ENCODE measurements around the gene CPSF2. TPM values are rescaled to one million over a fixed set of nuclear protein-coding genes. Genes with fewer than 3 reads are reported as not detected.
"Not testable (repeated sequence)": the region's sequence is repeated elsewhere in the genome, so short reads cannot be mapped to it uniquely, and the experiment has no call there.

CPSF2 gene
- total and polyA plus RNA-seq, 8 donors: 3.8 to 30.0 (median 20.6) TPM

DNA sequence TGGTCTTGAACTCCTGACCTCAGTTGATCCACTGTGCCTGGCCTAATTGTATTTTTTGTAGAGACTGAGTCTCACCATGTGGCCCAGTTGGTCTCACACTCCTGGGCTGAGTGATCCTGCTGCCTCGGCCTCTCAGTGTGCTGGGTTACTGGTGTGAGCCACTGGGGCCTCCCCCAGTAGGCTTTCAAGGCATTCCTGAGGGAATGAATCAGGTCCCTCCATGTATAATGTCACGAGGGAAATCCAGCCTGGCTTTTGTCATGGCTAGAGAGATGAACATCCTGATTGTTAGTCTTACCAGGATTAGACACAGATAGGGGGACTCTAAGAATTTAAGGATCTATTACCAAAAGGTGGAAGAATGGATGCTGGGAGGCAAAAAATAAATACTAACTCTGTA is 51.9 kb downstream of the CPSF2 start:
- TF ChIP-seq, protein P1, sequence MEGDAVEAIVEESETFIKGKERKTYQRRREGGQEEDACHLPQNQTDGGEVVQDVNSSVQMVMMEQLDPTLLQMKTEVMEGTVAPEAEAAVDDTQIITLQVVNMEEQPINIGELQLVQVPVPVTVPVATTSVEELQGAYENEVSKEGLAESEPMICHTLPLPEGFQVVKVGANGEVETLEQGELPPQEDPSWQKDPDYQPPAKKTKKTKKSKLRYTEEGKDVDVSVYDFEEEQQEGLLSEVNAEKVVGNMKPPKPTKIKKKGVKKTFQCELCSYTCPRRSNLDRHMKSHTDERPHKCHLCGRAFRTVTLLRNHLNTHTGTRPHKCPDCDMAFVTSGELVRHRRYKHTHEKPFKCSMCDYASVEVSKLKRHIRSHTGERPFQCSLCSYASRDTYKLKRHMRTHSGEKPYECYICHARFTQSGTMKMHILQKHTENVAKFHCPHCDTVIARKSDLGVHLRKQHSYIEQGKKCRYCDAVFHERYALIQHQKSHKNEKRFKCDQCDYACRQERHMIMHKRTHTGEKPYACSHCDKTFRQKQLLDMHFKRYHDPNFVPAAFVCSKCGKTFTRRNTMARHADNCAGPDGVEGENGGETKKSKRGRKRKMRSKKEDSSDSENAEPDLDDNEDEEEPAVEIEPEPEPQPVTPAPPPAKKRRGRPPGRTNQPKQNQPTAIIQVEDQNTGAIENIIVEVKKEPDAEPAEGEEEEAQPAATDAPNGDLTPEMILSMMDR (IDR thresholded peaks at IDR 0.05): no peak
- ATAC-seq (no peak), DNase-seq (no peak), FAIRE-seq (no peak)
- no peaks in the 10 kb centered on the region for H3K27me3 ChIP-seq
- H3K4me1 ChIP-seq: no peaks in the 10 kb centered on the region
- intact Hi-C loops (cut with DNase I): no loop called here
- H3K9me3 ChIP-seq: no peaks in the 10 kb centered on the region
- no peaks in the 10 kb centered on the region for H3K36me3 ChIP-seq
- no peak overlapping the region for H3K27ac ChIP-seq
- no peak overlapping the region for H3K4me3 ChIP-seq
- 88 to 90% methylated on average over 2 of the region's 2 CpGs for WGBS, 2 donors

DNA sequence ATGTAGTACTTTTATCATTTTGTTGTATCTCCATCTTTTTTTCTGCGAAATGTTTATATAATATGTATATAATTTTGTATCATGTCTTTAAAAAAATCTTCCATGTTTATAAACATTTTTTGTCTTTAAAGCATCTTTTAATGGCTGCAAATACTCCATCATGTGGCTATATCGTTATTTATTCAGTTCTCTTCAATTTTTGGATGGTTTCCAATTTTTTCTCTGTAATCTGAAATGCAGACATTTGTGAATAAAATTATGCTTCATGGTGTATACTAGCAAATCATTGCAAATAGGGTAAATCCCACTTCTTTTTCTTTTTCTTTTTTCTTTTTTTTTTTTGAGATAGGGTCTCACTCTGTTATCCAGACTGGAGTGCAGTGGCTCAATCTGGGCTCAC is 54.0 kb downstream of the CPSF2 start:
- WGBS, 2 donors: 76 to 82% methylated on average over 2 of the region's 2 CpGs
- no peaks in the 10 kb centered on the region for H3K9me3 ChIP-seq

DNA sequence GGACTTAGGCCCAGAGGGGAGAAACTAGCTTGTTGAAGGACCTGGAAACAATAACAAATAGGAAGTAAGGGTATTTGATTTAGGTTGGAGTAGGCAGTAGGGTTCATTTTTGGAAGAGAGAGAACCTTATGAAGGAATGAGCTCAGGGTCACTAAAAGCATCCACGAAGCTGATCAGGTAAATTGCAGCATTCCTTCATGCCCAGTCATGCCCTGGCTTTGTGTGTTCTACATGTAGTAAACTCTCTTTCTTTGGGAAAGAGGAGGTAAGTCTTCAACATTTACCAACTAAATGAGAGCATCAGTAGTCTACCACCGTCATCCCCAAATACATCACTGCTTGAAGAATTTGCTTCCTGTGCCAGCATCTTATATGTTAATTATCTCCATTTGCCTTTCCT is 54.7 kb downstream of the CPSF2 start:
- ATAC-seq (no peak), DNase-seq (no peak), FAIRE-seq (no peak)
- no peak overlapping the region for H3K27ac ChIP-seq
- H3K4me3 ChIP-seq: no peak overlapping the region
- H3K4me1 ChIP-seq: no peaks in the 10 kb centered on the region
- H3K27me3 ChIP-seq: no peaks in the 10 kb centered on the region
- WGBS, 2 donors: 75 to 78% methylated on average over 2 of the region's 2 CpGs
- no peaks in the 10 kb centered on the region for H3K36me3 ChIP-seq
- TF ChIP-seq, protein P1 (IDR thresholded peaks at IDR 0.05): no peak
- H3K9me3 ChIP-seq: no peaks in the 10 kb centered on the region
- intact Hi-C loops (cut with DNase I): no loop called here

More for the DNA sequence above, 54.0 kb downstream of the CPSF2 start:
- H3K27me3 ChIP-seq: no peaks in the 10 kb centered on the region
- no peak for DNase-seq
- FAIRE-seq: no peak
- ATAC-seq: no peak
- TF ChIP-seq, protein P1 (IDR thresholded peaks at IDR 0.05): no peak
- intact Hi-C loops (cut with DNase I): no loop called here
- H3K36me3 ChIP-seq: no peaks in the 10 kb centered on the region
- no peak overlapping the region for H3K27ac ChIP-seq
- no peak overlapping the region for H3K4me3 ChIP-seq
- no peaks in the 10 kb centered on the region for H3K4me1 ChIP-seq

DNA sequence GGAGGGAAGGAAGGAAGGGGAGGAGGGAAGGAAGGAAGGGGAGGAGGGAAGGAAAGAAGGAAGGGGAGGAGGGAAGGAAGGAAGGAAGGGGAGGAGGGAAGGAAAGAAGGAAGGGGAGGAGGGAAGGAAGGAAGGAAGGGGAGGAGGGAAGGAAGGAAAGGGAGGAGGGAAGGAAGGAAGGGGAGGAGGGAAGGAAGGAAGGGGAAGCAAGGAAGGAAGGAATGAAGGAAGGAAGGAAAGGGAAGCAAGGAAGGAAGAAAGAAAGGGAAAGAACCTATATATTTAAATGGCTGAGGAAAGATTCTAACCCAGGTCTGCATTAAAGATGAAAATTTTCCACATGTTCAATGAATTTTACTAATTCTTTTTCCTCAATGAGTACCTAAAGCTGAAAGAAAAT is 57.4 kb downstream of the CPSF2 start:
- intact Hi-C loops (cut with DNase I): not testable (repeated sequence)

DNA sequence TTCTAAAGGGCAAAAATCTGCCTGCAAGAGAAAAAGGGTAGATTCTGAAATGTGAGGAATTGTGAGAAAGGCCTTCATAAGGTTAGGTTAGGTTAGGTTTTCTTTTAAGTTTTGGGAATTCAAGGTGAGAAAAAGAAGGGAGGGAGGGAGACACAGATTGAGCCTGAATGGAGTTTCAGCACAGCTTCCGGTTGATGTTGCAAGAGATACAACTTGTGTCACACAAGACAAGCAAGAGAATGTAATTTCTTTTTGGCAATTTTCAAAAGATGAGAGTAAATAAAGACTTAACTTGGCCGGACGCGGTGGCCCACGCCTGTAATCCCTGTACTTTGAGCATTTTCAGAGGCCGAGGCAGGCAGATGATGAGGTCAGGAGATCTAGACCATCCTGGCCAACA is 63.8 kb downstream of the CPSF2 start:
- 91 to 97% methylated on average over 6 of the region's 6 CpGs for WGBS, 2 donors

More for the DNA sequence above, 57.4 kb downstream of the CPSF2 start:
- not testable (repeated sequence) for H3K36me3 ChIP-seq, H3K27ac ChIP-seq, H3K4me3 ChIP-seq, DNase-seq, H3K9me3 ChIP-seq, H3K27me3 ChIP-seq, H3K4me1 ChIP-seq, ATAC-seq, FAIRE-seq

DNA sequence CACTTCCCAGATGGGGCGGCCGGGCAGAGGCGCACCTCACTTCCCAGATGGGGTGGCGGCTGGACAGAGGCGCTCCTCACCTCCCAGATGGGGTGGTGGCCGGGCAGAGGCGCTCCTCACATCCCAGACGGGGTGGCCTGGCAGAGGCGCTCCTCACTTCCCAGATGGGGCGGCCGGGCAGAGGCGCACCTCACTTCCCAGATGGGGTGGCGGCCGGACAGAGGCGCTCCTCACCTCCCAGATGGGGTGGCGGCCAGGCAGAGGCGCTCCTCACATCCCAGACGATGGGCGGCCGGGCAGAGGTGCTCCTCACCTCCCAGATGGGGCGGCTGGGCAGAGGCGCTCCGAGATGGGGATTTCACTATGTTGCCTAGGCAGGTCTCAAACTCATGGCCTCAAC is 65.8 kb downstream of the CPSF2 start:
- ATAC-seq; H3K4me1 ChIP-seq; H3K36me3 ChIP-seq; H3K27me3 ChIP-seq; DNase-seq; FAIRE-seq; H3K4me3 ChIP-seq; intact Hi-C loops (cut with DNase I); H3K27ac ChIP-seq; H3K9me3 ChIP-seq: not testable (repeated sequence)
- 91 to 93% methylated on average over 23 of the region's 23 CpGs for WGBS, 2 donors

More for the DNA sequence above, 63.8 kb downstream of the CPSF2 start:
- H3K4me1 ChIP-seq: no peaks in the 10 kb centered on the region
- no peak for DNase-seq
- H3K36me3 ChIP-seq: no peaks in the 10 kb centered on the region
- H3K4me3 ChIP-seq: no peak overlapping the region
- no peaks in the 10 kb centered on the region for H3K9me3 ChIP-seq
- TF ChIP-seq, protein P1 (IDR thresholded peaks at IDR 0.05): no peak
- ATAC-seq: no peak
- no peak for FAIRE-seq
- H3K27me3 ChIP-seq: no peaks in the 10 kb centered on the region
- H3K27ac ChIP-seq: no peak overlapping the region
- intact Hi-C loops (cut with DNase I): no loop called here

All from pancreas (tissue), 10 donors.